Measurements from ENCODE around the gene ZFAND3. TPM values are rescaled to one million over a fixed set of nuclear protein-coding genes. Genes with fewer than 3 reads are reported as not detected.

The ZFAND3 gene
- total and polyA plus RNA-seq, 2 of the 4 experiments (the other 2 are of a cell fraction), result 10.9 to 26.7 TPM

GRCh38 chr6:37791156-37791919 is 28.2 kb upstream of the ZFAND3 start:
- ATAC-seq (ENCODE audit: low read depth), result peak; percentile 97
- H2AFZ ChIP-seq (replicated peaks; ENCODE audit: low read length, poor library complexity), result peak overlapping the region; percentile 75
- intact Hi-C loops (cut with micrococcal nuclease) (loop anchor here (1.0 to 10.0 kb wide), 4 partner anchors 84 to 701 kb away; no protein-coding TSS in a partner anchor), dilution Hi-C loops (cut with HindIII; ENCODE audit: low sequenced_read_pairs, unreplicated experiment) (no loop called here), in situ Hi-C loops (cut with MboI; ENCODE audit: low sequenced_read_pairs) (no loop called here)
- ChIA-PET POLR2A (ENCODE audit: unreplicated experiment) (no interaction called here), CTCF (interaction anchor here (0.6 to 0.9 kb wide), 9 partner anchors 8 to 703 kb away, joined by 3 to 10 read pairs (median 4); no protein-coding TSS in a partner anchor)
- no peaks in the 10 kb centered on the region for H3K9me3 ChIP-seq (ENCODE audit: control insufficient read depth, insufficient read depth, low read length)
- peak overlapping the region; percentile 65 for H3K14ac ChIP-seq (replicated peaks; ENCODE audit: low read depth, low read length)
- peak overlapping the region in 1 of 2 experiments; percentile 83; a peak in 2 of 4 replicates for H4K8ac ChIP-seq (ENCODE audit: low read depth in 2 of 2, low read length in 2 of 2)
- H2AK5ac ChIP-seq (ENCODE audit: low read depth, low read length), result peak overlapping the region; percentile 91
- H3K4ac ChIP-seq (ENCODE audit: low read depth, low read length), result peak overlapping the region; percentile 62
- peaks cover 0 to 4% of the 10 kb centered on the region in 2 experiments; a peak in 2 of 4 replicates for H3K79me1 ChIP-seq (ENCODE audit: low read depth in 1 of 2, low read length in 2 of 2)
- peaks cover 9% of the 10 kb centered on the region; the same call in 1 of the 2 replicates for H3K4me1 ChIP-seq (ENCODE audit: control insufficient read depth, insufficient read depth, low read length)
- H2BK20ac ChIP-seq (ENCODE audit: low read depth, low read length), result peak overlapping the region; percentile 84
- peak overlapping the region; percentile 63; the same call in 2 of the 3 replicates for H2BK15ac ChIP-seq (ENCODE audit: low read depth, low read length)
- H3K9ac ChIP-seq (ENCODE audit: low read depth, low read length), result no peak overlapping the region
- H4K20me1 ChIP-seq (ENCODE audit: insufficient read depth, low read length), result peaks cover 6% of the 10 kb centered on the region; the same call in 1 of the 2 replicates
- peak; percentile 98 for DNase-seq
- TF ChIP-seq SMC3 (IDR thresholded peaks at IDR 0.05; ENCODE audit: low read depth, low read length) (peak; percentile 85), MXI1 (IDR thresholded peaks at IDR 0.05; ENCODE audit: borderline replicate concordance, low read depth, low read length) (peak; percentile 78; the same call in 1 of the 2 replicates), CEBPB (IDR thresholded peaks at IDR 0.05; ENCODE audit: low read depth, low read length) (peak; percentile 74), RCOR1 (IDR thresholded peaks at IDR 0.05; ENCODE audit: insufficient replicate concordance, low read length) (peak; percentile 96), NFE2L2 (IDR thresholded peaks at IDR 0.05; ENCODE audit: low read depth, low read length) (no peak), CHD1 (IDR thresholded peaks at IDR 0.05; ENCODE audit: low read depth, low read length) (no peak), MAZ (IDR thresholded peaks at IDR 0.05; ENCODE audit: borderline replicate concordance, low read depth, low read length) (peak; percentile 97), FOS (IDR thresholded peaks at IDR 0.05; ENCODE audit: low read depth, low read length) (peak; percentile 99), CTCF (conservative IDR thresholded peaks at IDR 0.05; ENCODE audit: low read depth, low read length) (peak; percentile 96), POLR2A (IDR thresholded peaks at IDR 0.05; ENCODE audit: low read depth, low read length) (no peak), BHLHE40 (IDR thresholded peaks at IDR 0.05; ENCODE audit: low read depth, low read length) (peak; percentile 77), RAD21 (IDR thresholded peaks at IDR 0.05; ENCODE audit: low read length) (peak; percentile 94)
- TF ChIP-seq, protein P1, sequence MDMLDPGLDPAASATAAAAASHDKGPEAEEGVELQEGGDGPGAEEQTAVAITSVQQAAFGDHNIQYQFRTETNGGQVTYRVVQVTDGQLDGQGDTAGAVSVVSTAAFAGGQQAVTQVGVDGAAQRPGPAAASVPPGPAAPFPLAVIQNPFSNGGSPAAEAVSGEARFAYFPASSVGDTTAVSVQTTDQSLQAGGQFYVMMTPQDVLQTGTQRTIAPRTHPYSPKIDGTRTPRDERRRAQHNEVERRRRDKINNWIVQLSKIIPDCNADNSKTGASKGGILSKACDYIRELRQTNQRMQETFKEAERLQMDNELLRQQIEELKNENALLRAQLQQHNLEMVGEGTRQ (IDR thresholded peaks at IDR 0.05; ENCODE audit: low read depth, low read length), result peak; percentile 28; the same call in 1 of the 2 replicates
- peaks cover 4% of the 10 kb centered on the region; the same call in 1 of the 2 replicates for H3K9me1 ChIP-seq (ENCODE audit: insufficient read depth, low read length)
- peak overlapping the region; percentile 44; the same call in 1 of the 2 replicates for H3K23ac ChIP-seq (ENCODE audit: low read depth, low read length)
- H3K27ac ChIP-seq (ENCODE audit: insufficient read depth, low read length), result no peak overlapping the region
- no TSS peak for BruUV-seq (replicated peaks)
- no peak overlapping the region for H3K56ac ChIP-seq (ENCODE audit: extremely low read depth, insufficient read depth, low read length)
- peak overlapping the region; percentile 63 for H2BK120ac ChIP-seq (ENCODE audit: low read depth, low read length)
- no peaks in the 10 kb centered on the region for H3K27me3 ChIP-seq (ENCODE audit: control insufficient read depth, insufficient read depth, low read length)
- H4K5ac ChIP-seq (ENCODE audit: low read depth, low read length), result no peak overlapping the region
- H2BK5ac ChIP-seq (ENCODE audit: low read depth, low read length, poor library complexity, severe bottlenecking), result peak overlapping the region; percentile 22
- H3K4me2 ChIP-seq (ENCODE audit: low read depth, low read length), result no peak overlapping the region
- peak overlapping the region; percentile 12; the same call in 1 of the 2 replicates for H3K18ac ChIP-seq (ENCODE audit: low read depth, low read length)
- peak overlapping the region; percentile 35 for H2AK9ac ChIP-seq (replicated peaks; ENCODE audit: low read depth, low read length, poor library complexity)
- H4K91ac ChIP-seq (ENCODE audit: insufficient read depth, low read depth, low read length), result peak overlapping the region; percentile 63
- no peak overlapping the region for H3K4me3 ChIP-seq (ENCODE audit: insufficient read depth, low read depth, low read length)
- no peaks in the 10 kb centered on the region for H3K36me3 ChIP-seq (ENCODE audit: control insufficient read depth, insufficient read depth, low read length)
- WGBS, 2 experiments (ENCODE audit: extremely low coverage in 2 of 2, insufficient read length in 1 of 2), result 17% methylated on average over 1 of the region's 10 CpGs; no CpG with 5 or more reads in 1 of the 2 experiments

Measured in IMR-90 (cell line).